ENCODE results near the gene RGSL1.

RGSL1 gene

GRCh38 chr1:182450087-182450486 lies at the start of gene RGSL1:
Gene RGSL1 (plus strand): TSS chr1:182450146. CDS start chr1:182450166, 20 bp downstream.
- no peak within 1 kb of the TSS for H3K27ac ChIP-seq (ENCODE audit: low read length)
- H3K9me3 ChIP-seq (ENCODE audit: control insufficient read depth, insufficient read depth, low read length), result no peaks in the 10 kb centered on the region
- H3K4me1 ChIP-seq (ENCODE audit: control insufficient read depth, insufficient read depth, low read length), result 0 out of 2 replicates have a peak, but pooled peaks cover 1% of the 10 kb centered on the region
- H3K36me3 ChIP-seq (ENCODE audit: control insufficient read depth, insufficient read depth, low read length), result no peaks in the 10 kb centered on the region
- H3K27me3 ChIP-seq (ENCODE audit: control insufficient read depth, insufficient read depth, low read length), result no peaks in the 10 kb centered on the region
- DNase-seq (ENCODE audit: low read depth, low spot score), result no peak
- no peak within 1 kb of the TSS for H3K4me3 ChIP-seq (ENCODE audit: low read length)

DNA sequence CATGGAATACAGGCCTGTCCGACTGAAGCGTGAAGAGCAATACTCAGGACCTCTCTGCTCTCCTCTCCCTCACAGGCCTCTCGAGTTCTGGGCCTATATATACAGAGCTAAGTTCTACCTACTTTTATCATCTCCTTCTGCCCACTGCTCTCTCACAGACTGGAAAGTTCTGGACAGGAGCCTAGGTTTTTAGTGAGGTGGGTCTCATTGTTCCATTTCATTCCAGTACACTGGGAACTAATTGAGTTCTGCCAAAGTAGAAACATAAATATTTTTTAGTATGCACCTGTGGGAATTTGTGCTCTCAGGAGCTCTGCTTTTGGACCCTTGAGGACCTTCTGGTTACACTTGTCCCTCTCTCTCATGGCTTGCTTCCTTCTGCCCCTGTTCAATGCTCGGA lies 49.4 kb upstream of the RGSL1 start, which contains the start of gene TEDDM1:
TSS of gene TEDDM1 (minus strand) at position 101 of the 400 bp plus-strand sequence. CDS start 182 bp downstream, outside the sequence.
- Histone ChIP-seq H3K36me3 (ENCODE audit: control insufficient read depth, insufficient read depth, low read length) (no peaks in the 10 kb centered on the region), H3K4me1 (ENCODE audit: control insufficient read depth, insufficient read depth, low read length) (no peaks in the 10 kb centered on the region), H3K9me3 (ENCODE audit: control insufficient read depth, insufficient read depth, low read length) (no peaks in the 10 kb centered on the region), H3K27me3 (ENCODE audit: control insufficient read depth, insufficient read depth, low read length) (no peaks in the 10 kb centered on the region), H3K27ac (ENCODE audit: low read length) (no peak within 1 kb of the TSS), H3K4me3 (ENCODE audit: low read length) (no peak within 1 kb of the TSS)
- WGBS (ENCODE audit: insufficient coverage, insufficient read length), result no CpG with 5 or more reads among the region's 4 CpGs
- no peak for DNase-seq (ENCODE audit: low read depth, low spot score)

DNA sequence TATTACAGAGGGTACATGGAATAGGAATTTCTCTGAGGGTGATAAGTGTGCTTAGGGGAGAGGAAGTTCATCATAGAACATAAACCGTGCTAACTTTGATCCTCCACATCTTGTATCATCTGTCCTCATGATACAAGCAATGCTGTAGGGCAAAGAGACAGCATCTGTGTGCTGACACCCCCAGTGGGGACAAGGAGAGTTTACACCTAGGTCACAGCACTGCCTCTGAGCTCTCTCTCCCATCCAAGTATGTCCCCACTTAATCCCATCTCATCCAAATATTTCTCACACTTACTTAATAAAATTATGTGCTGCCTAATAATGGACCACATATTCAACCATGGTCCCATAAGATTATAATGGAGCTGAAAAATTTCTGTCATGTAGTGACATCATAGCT lies 45.2 kb upstream of the RGSL1 start:
- H3K4me3 ChIP-seq (ENCODE audit: low read length), result no peak overlapping the region
- WGBS (ENCODE audit: insufficient coverage, insufficient read length), result no CpG with 5 or more reads among the region's 1 CpG
- H3K9me3 ChIP-seq (ENCODE audit: control insufficient read depth, insufficient read depth, low read length), result no peaks in the 10 kb centered on the region
- H3K27me3 ChIP-seq (ENCODE audit: control insufficient read depth, insufficient read depth, low read length), result no peaks in the 10 kb centered on the region
- no peaks in the 10 kb centered on the region for H3K36me3 ChIP-seq (ENCODE audit: control insufficient read depth, insufficient read depth, low read length)
- H3K27ac ChIP-seq (ENCODE audit: low read length), result no peak overlapping the region
- no peak for DNase-seq (ENCODE audit: low read depth, low spot score)
- H3K4me1 ChIP-seq (ENCODE audit: control insufficient read depth, insufficient read depth, low read length), result no peaks in the 10 kb centered on the region

DNA sequence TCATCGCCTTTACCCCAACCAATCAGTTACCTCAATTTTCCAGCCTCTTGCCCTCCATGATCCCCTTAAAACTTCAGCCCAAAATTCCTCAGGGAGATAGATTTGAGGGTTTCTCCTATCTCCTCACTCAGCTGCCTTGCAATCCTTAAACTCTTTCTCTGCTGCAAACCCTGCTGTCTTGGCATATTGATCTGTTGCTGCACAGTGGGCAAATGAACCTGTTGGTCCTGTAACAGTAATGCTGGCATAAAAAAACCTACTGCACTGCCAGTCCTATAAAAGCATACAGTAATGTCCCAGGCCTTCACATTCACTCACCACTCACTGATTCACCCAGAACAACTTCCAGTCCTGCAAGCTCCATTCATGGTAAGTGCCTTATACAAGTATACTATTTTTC lies 44.4 kb upstream of the RGSL1 start:
- no peaks in the 10 kb centered on the region for H3K4me1 ChIP-seq (ENCODE audit: control insufficient read depth, insufficient read depth, low read length)
- no peak overlapping the region for H3K27ac ChIP-seq (ENCODE audit: low read length)
- no peak for DNase-seq (ENCODE audit: low read depth, low spot score)
- no CpG with 5 or more reads among the region's 1 CpG for WGBS (ENCODE audit: insufficient coverage, insufficient read length)
- H3K27me3 ChIP-seq (ENCODE audit: control insufficient read depth, insufficient read depth, low read length), result no peaks in the 10 kb centered on the region
- H3K4me3 ChIP-seq (ENCODE audit: low read length), result no peak overlapping the region
- no peaks in the 10 kb centered on the region for H3K9me3 ChIP-seq (ENCODE audit: control insufficient read depth, insufficient read depth, low read length)
- no peaks in the 10 kb centered on the region for H3K36me3 ChIP-seq (ENCODE audit: control insufficient read depth, insufficient read depth, low read length)

- WGBS (ENCODE audit: insufficient coverage, insufficient read length), result no CpG with 5 or more reads among the region's 1 CpG
- H3K27me3 ChIP-seq (ENCODE audit: control insufficient read depth, insufficient read depth, low read length), result no peaks in the 10 kb centered on the region
- no peaks in the 10 kb centered on the region for H3K4me1 ChIP-seq (ENCODE audit: control insufficient read depth, insufficient read depth, low read length)
- no peak overlapping the region for H3K27ac ChIP-seq (ENCODE audit: low read length)
- H3K9me3 ChIP-seq (ENCODE audit: control insufficient read depth, insufficient read depth, low read length), result no peaks in the 10 kb centered on the region
- no peaks in the 10 kb centered on the region for H3K36me3 ChIP-seq (ENCODE audit: control insufficient read depth, insufficient read depth, low read length)
- H3K4me3 ChIP-seq (ENCODE audit: low read length), result no peak overlapping the region
- no peak for DNase-seq (ENCODE audit: low read depth, low spot score)
Observed at GRCh38 chr1:182406012-182406411, 43.9 kb upstream of the RGSL1 start.

DNA sequence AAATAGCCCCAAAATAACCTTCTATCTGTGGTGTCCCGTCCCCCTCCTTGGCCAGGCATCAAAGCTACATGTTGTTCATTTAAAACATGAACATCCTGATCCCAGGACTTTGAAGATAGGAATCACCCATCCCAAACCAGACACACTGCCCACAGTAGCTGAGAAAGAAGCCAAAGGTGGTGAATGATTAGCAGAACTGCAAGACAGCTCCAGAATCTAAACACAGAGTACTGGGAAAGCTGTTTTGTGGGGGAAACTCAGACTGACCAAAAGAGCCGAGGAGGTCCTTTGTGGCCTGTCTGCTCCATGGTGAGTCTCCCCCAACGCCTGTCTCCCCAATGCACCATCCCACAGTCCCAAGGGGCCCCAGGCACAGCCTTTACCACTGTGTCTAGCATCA lies 42.2 kb upstream of the RGSL1 start:
- DNase-seq (ENCODE audit: low read depth, low spot score), result no peak
- H3K9me3 ChIP-seq (ENCODE audit: control insufficient read depth, insufficient read depth, low read length), result no peaks in the 10 kb centered on the region
- H3K27ac ChIP-seq (ENCODE audit: low read length), result no peak overlapping the region
- no peaks in the 10 kb centered on the region for H3K27me3 ChIP-seq (ENCODE audit: control insufficient read depth, insufficient read depth, low read length)
- H3K4me1 ChIP-seq (ENCODE audit: control insufficient read depth, insufficient read depth, low read length), result no peaks in the 10 kb centered on the region
- WGBS (ENCODE audit: insufficient coverage, insufficient read length), result no CpG with 5 or more reads among the region's 3 CpGs
- no peaks in the 10 kb centered on the region for H3K36me3 ChIP-seq (ENCODE audit: control insufficient read depth, insufficient read depth, low read length)
- no peak overlapping the region for H3K4me3 ChIP-seq (ENCODE audit: low read length)

DNA sequence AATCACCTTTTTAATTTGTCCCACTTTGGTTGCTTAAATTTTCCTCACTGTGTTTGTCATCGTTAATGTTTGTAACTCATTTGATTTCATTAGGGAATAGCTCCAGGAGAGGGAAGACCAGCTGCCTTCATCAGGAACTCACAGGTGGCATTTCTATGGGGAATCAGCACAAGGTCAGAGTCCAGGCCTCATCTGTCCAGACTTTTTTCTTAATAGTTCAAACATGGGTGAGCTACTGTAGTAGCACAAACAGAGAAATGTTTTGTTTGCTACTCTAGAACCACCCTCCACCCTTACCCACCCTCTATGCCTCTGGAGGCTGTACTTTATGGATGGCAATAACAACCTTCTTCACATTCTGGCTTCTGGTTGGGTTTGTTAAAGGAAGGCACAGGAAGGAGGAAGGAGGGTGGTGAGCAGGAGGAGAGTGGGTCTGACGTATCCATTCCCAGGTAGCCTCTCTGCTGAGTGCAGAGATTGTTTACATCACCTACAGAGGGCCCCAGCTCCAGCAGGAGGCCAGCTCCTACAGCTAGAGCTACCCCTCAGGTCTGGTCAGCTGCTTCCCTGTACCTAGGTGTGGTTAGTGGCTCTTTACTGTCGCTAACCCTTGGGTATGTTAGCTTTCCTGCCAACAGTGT lies 41.4 kb upstream of the RGSL1 start:
- H3K27me3 ChIP-seq (ENCODE audit: control insufficient read depth, insufficient read depth, low read length), result no peaks in the 10 kb centered on the region
- H3K4me1 ChIP-seq (ENCODE audit: control insufficient read depth, insufficient read depth, low read length), result no peaks in the 10 kb centered on the region
- H3K9me3 ChIP-seq (ENCODE audit: control insufficient read depth, insufficient read depth, low read length), result no peaks in the 10 kb centered on the region
- H3K27ac ChIP-seq (ENCODE audit: low read length), result no peak overlapping the region
- H3K4me3 ChIP-seq (ENCODE audit: low read length), result no peak overlapping the region
- WGBS (ENCODE audit: insufficient coverage, insufficient read length), result no CpG with 5 or more reads among the region's 3 CpGs
- H3K36me3 ChIP-seq (ENCODE audit: control insufficient read depth, insufficient read depth, low read length), result no peaks in the 10 kb centered on the region
- DNase-seq (ENCODE audit: low read depth, low spot score), result no peak

DNA sequence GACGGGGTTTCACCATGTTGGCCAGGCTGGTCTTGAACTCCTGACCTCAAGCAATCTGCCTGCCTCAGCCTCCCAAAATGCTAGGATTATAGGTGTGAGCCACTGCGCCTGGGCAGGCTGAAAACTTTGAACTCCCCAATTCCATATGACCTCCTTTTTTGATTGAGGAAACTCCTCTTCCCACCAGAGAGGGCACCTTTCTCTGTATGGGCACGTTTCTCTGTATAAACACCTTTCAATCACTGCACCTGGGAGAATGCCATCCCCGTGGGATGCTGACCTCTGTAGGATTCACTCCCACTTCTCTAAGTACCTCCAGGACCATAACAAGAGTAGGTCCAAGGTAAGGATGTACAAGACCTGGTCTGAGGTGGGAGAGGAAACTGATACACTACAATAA lies 39.8 kb upstream of the RGSL1 start:
- Histone ChIP-seq H3K36me3 (ENCODE audit: control insufficient read depth, insufficient read depth, low read length) (no peaks in the 10 kb centered on the region), H3K27ac (ENCODE audit: low read length) (no peak overlapping the region), H3K27me3 (ENCODE audit: control insufficient read depth, insufficient read depth, low read length) (no peaks in the 10 kb centered on the region), H3K4me3 (ENCODE audit: low read length) (no peak overlapping the region), H3K9me3 (ENCODE audit: control insufficient read depth, insufficient read depth, low read length) (no peaks in the 10 kb centered on the region), H3K4me1 (ENCODE audit: control insufficient read depth, insufficient read depth, low read length) (no peaks in the 10 kb centered on the region)
- DNase-seq (ENCODE audit: low read depth, low spot score), result no peak
- WGBS (ENCODE audit: insufficient coverage, insufficient read length), result no CpG with 5 or more reads among the region's 4 CpGs

GRCh38 chr1:182410620-182411273 lies 39.2 kb upstream of the RGSL1 start:
- no peaks in the 10 kb centered on the region for H3K4me1 ChIP-seq (ENCODE audit: control insufficient read depth, insufficient read depth, low read length)
- H3K36me3 ChIP-seq (ENCODE audit: control insufficient read depth, insufficient read depth, low read length), result no peaks in the 10 kb centered on the region
- no peak for DNase-seq (ENCODE audit: low read depth, low spot score)
- no CpG with 5 or more reads among the region's 1 CpG for WGBS (ENCODE audit: insufficient coverage, insufficient read length)
- no peak overlapping the region for H3K4me3 ChIP-seq (ENCODE audit: low read length)
- no peaks in the 10 kb centered on the region for H3K9me3 ChIP-seq (ENCODE audit: control insufficient read depth, insufficient read depth, low read length)
- H3K27me3 ChIP-seq (ENCODE audit: control insufficient read depth, insufficient read depth, low read length), result no peaks in the 10 kb centered on the region
- no peak overlapping the region for H3K27ac ChIP-seq (ENCODE audit: low read length)

- H3K9me3 ChIP-seq (ENCODE audit: control insufficient read depth, insufficient read depth, low read length), result no peaks in the 10 kb centered on the region
- DNase-seq (ENCODE audit: low read depth, low spot score), result no peak
- H3K36me3 ChIP-seq (ENCODE audit: control insufficient read depth, insufficient read depth, low read length), result no peaks in the 10 kb centered on the region
- no peak overlapping the region for H3K27ac ChIP-seq (ENCODE audit: low read length)
- WGBS (ENCODE audit: insufficient coverage, insufficient read length), result no CpG with 5 or more reads among the region's 3 CpGs
- no peaks in the 10 kb centered on the region for H3K27me3 ChIP-seq (ENCODE audit: control insufficient read depth, insufficient read depth, low read length)
- H3K4me3 ChIP-seq (ENCODE audit: low read length), result no peak overlapping the region
- no peaks in the 10 kb centered on the region for H3K4me1 ChIP-seq (ENCODE audit: control insufficient read depth, insufficient read depth, low read length)
Observed at GRCh38 chr1:182413486-182413885, 36.5 kb upstream of the RGSL1 start.

GRCh38 chr1:182413969-182414368 lies 36.0 kb upstream of the RGSL1 start:
- Histone ChIP-seq H3K9me3 (ENCODE audit: control insufficient read depth, insufficient read depth, low read length) (no peaks in the 10 kb centered on the region), H3K4me3 (ENCODE audit: low read length) (no peak overlapping the region), H3K27me3 (ENCODE audit: control insufficient read depth, insufficient read depth, low read length) (no peaks in the 10 kb centered on the region), H3K36me3 (ENCODE audit: control insufficient read depth, insufficient read depth, low read length) (no peaks in the 10 kb centered on the region), H3K4me1 (ENCODE audit: control insufficient read depth, insufficient read depth, low read length) (no peaks in the 10 kb centered on the region), H3K27ac (ENCODE audit: low read length) (no peak overlapping the region)
- no peak for DNase-seq (ENCODE audit: low read depth, low spot score)
- no CpG with 5 or more reads among the region's 6 CpGs for WGBS (ENCODE audit: insufficient coverage, insufficient read length)
